ENCODE results near the gene PTPRH. TPM values are rescaled to one million over a fixed set of nuclear protein-coding genes. Genes with fewer than 3 reads are reported as not detected.

The PTPRH gene
- total and polyA plus RNA-seq, 2 donors (not counting 1 experiment from before 2014, with no cell fraction given), result not detected

DNA sequence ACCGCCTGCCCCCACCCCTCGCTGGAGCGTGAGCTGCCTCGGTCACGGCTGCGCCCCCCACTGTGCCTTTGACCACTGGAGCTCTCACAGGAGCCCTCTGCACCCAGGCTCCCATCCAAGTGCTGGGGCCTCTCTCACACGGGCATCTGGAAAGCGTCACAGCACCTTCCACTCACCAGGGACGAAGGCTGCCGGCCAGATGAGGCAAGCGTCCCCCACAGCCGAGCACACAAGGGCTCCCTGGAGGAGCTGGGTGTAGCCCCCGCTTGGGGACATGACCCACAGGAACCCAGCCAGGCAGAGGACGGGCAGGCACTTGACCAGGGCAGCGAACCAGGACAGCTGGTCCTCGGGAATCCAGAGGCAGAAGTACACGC, 18.7 kb upstream of the PTPRH start:
- Histone ChIP-seq H3K36me3 (replicated peaks in 1 of 2; ENCODE audit: control extremely low read depth in 1 of 2, control insufficient read depth in 1 of 2, extremely low read depth in 1 of 2, insufficient read depth in 2 of 2, low read length in 1 of 2) (peaks cover 0 to 68% of the 10 kb centered on the region in 2 experiments), H3K4me3 (ENCODE audit: control extremely low read depth in 1 of 5, extremely low read depth in 1 of 5, insufficient read depth in 1 of 5, low read depth in 2 of 5, low read length in 4 of 5) (no peak overlapping the region), H3K27me3 (replicated peaks in 1 of 4; ENCODE audit: control extremely low read depth in 1 of 4, control insufficient read depth in 3 of 4, insufficient read depth in 4 of 4, low read length in 3 of 4) (no peaks in the 10 kb centered on the region), H3K4me1 (ENCODE audit: control insufficient read depth in 2 of 2, insufficient read depth in 2 of 2, low read length in 2 of 2) (no peaks in the 10 kb centered on the region), H4K20me1 (ENCODE audit: control insufficient read depth, insufficient read depth, low read length, poor library complexity, severe bottlenecking) (peaks cover 69% of the 10 kb centered on the region), H3K9me3 (ENCODE audit: control extremely low read depth in 1 of 3, control insufficient read depth in 2 of 3, insufficient read depth in 1 of 3, low read length in 2 of 3) (no peaks in the 10 kb centered on the region), H3K9ac (ENCODE audit: low read length) (no peak overlapping the region), H2AFZ (ENCODE audit: insufficient read depth, low read depth, low read length, poor library complexity, severe bottlenecking) (no peak overlapping the region), H3K27ac (ENCODE audit: low read length in 2 of 2) (no peak overlapping the region), H3K79me2 (ENCODE audit: control insufficient read depth, insufficient read depth, low read length) (peaks cover 5% of the 10 kb centered on the region), H3K4me2 (replicated peaks; ENCODE audit: low read depth, low read length, poor library complexity, severe bottlenecking) (no peak overlapping the region)
- peaks cover 3% of the 10 kb centered on the region for H3K4me1 Mint-ChIP-seq
- DNase-seq, result no peak
- H3K9me3 Mint-ChIP-seq (ENCODE audit: insufficient read depth), result no peaks in the 10 kb centered on the region
- TF ChIP-seq EZH2 (IDR thresholded peaks at IDR 0.05; ENCODE audit: borderline replicate concordance, insufficient read depth, low read depth, low read length, poor library complexity, severe bottlenecking), result no peak
- TF ChIP-seq, protein P1, sequence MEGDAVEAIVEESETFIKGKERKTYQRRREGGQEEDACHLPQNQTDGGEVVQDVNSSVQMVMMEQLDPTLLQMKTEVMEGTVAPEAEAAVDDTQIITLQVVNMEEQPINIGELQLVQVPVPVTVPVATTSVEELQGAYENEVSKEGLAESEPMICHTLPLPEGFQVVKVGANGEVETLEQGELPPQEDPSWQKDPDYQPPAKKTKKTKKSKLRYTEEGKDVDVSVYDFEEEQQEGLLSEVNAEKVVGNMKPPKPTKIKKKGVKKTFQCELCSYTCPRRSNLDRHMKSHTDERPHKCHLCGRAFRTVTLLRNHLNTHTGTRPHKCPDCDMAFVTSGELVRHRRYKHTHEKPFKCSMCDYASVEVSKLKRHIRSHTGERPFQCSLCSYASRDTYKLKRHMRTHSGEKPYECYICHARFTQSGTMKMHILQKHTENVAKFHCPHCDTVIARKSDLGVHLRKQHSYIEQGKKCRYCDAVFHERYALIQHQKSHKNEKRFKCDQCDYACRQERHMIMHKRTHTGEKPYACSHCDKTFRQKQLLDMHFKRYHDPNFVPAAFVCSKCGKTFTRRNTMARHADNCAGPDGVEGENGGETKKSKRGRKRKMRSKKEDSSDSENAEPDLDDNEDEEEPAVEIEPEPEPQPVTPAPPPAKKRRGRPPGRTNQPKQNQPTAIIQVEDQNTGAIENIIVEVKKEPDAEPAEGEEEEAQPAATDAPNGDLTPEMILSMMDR (IDR thresholded peaks at IDR 0.05), result no peak
- H3K27me3 Mint-ChIP-seq, result no peaks in the 10 kb centered on the region
- intact Hi-C loops (cut with micrococcal nuclease), result no loop called here
- no peak overlapping the region for H3K27ac Mint-ChIP-seq
- ATAC-seq (ENCODE audit: low read depth), result no peak
- H3K4me3 Mint-ChIP-seq, result no peak overlapping the region
- ChIA-PET CTCF (no interaction called here), POLR2A (no interaction called here)
- WGBS (ENCODE audit: insufficient coverage), result 90% methylated on average over 17 of the region's 17 CpGs

DNA sequence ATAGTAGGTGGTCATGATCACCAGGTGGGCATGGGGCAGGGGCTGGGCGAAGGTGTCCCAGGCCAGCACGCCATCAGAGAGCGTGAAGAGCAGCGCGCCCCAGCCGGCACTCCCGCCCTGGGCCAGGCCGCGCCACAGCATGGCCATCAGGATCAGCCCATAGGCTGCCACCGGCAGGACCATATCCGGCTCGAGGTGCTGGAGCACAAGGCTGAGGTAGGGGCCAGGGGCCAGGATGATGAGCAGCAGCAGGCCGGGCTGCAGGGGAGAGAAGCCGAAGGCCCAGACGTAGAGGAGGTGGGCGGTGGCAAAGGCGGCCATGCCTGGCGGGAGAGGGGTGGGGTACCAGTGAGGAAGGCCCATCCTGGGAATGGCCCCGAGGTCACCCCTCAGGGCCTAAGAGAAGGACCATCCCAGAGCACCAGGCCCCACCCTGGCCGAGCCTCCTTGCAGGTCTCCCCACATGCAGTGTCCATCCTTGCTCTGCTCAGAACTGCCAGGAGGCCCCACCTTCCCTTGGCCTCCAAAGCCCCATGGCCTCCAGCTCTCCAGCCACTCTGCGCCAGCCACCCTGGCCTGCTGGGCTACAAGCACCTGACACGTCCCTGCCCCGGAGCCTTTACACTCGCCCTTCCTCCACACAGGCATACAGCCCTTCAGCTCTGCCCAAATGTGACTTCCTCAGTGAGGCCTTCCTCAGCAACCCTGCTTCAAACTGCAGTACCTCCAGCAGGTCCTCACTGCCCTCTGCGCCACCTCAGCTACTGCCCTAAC, 18.1 kb upstream of the PTPRH start:
- H3K27ac ChIP-seq (ENCODE audit: low read length in 2 of 2), result no peak overlapping the region
- H3K4me2 ChIP-seq (replicated peaks; ENCODE audit: low read depth, low read length, poor library complexity, severe bottlenecking), result no peak overlapping the region
- intact Hi-C loops (cut with micrococcal nuclease), result no loop called here
- no peak overlapping the region for H3K27ac Mint-ChIP-seq
- POLR2A ChIA-PET, result no interaction called here
- no peak for TF ChIP-seq EZH2 (IDR thresholded peaks at IDR 0.05; ENCODE audit: borderline replicate concordance, insufficient read depth, low read depth, low read length, poor library complexity, severe bottlenecking)
- TF ChIP-seq, protein P1 (IDR thresholded peaks at IDR 0.05), result no peak
- H3K9ac ChIP-seq (ENCODE audit: low read length), result no peak overlapping the region
- H3K4me3 ChIP-seq (ENCODE audit: control extremely low read depth in 1 of 5, extremely low read depth in 1 of 5, insufficient read depth in 1 of 5, low read depth in 2 of 5, low read length in 4 of 5), result no peak overlapping the region
- CTCF ChIA-PET, result no interaction called here
- no peak for DNase-seq
- H3K79me2 ChIP-seq (ENCODE audit: control insufficient read depth, insufficient read depth, low read length), result peaks cover under 1% of the 10 kb centered on the region
- no peak overlapping the region for H2AFZ ChIP-seq (ENCODE audit: insufficient read depth, low read depth, low read length, poor library complexity, severe bottlenecking)
- no peaks in the 10 kb centered on the region for H3K9me3 Mint-ChIP-seq (ENCODE audit: insufficient read depth)
- peaks cover 63% of the 10 kb centered on the region for H4K20me1 ChIP-seq (ENCODE audit: control insufficient read depth, insufficient read depth, low read length, poor library complexity, severe bottlenecking)
- no peaks in the 10 kb centered on the region for H3K4me1 ChIP-seq (ENCODE audit: control insufficient read depth in 2 of 2, insufficient read depth in 2 of 2, low read length in 2 of 2)
- H3K4me1 Mint-ChIP-seq, result peaks cover 3% of the 10 kb centered on the region
- H3K27me3 Mint-ChIP-seq, result no peaks in the 10 kb centered on the region
- no peak overlapping the region for H3K4me3 Mint-ChIP-seq
- no peaks in the 10 kb centered on the region for H3K9me3 ChIP-seq (ENCODE audit: control extremely low read depth in 1 of 3, control insufficient read depth in 2 of 3, insufficient read depth in 1 of 3, low read length in 2 of 3)
- H3K36me3 ChIP-seq (replicated peaks in 1 of 2; ENCODE audit: control extremely low read depth in 1 of 2, control insufficient read depth in 1 of 2, extremely low read depth in 1 of 2, insufficient read depth in 2 of 2, low read length in 1 of 2), result peaks cover 0 to 62% of the 10 kb centered on the region in 2 experiments
- ATAC-seq (ENCODE audit: low read depth), result no peak
- 93% methylated on average over 25 of the region's 25 CpGs for WGBS (ENCODE audit: insufficient coverage)
- no peaks in the 10 kb centered on the region for H3K27me3 ChIP-seq (replicated peaks in 1 of 4; ENCODE audit: control extremely low read depth in 1 of 4, control insufficient read depth in 3 of 4, insufficient read depth in 4 of 4, low read length in 3 of 4)

Measured in B cell (primary cell).